Head of caudate nucleus (tissue), 42 donors: ENCODE measurements around the gene RMI2.

ENCODE experiments used
- DNase-seq, 42 donors: peaks; one replicate each; pipeline versions ENCODE4 v3.0.0 to v3.0.0-alpha.2; 2020 to 2021; ENCODE audit warnings: mixed read lengths in 7 of 42
- intact Hi-C: fragments of 100-400 bp; cut with DNase I; formaldehyde crosslinking; loops from one replicate; pipeline ENCODE4 v1.15.0; 2022

RMI2 gene

DNA sequence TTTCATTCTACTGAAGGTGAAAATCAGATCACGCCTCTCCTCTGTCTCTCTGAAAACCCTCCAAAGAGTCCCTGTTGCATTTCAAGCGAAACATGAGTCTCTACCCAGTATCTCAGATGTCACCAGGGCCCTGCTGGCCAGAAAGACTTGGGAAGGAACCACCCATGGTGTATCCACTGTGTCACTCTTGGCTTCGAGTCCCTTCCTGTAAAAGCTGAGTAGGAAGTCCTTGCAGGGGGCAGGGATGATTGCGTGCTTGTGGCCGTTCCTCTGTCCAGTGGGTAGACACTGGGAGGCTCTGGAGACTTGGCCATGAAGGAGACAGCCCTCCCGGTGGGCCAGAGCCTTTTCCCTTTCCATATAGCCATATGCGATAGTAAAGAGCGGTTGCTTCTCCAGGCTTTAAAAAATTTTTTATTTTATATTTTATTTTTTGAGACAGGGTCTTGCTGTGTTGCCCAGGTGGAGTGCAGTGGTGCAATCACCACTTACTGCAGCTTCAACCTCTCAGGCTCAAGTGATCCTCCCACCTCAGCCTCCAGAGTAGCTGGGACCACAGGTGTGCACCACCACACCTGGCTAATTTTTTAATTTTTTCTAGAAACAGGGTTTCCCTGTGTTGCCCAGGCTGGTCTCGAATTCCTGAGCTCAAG is 19.0 kb upstream of the RMI2 start:
- no peak for DNase-seq
- intact Hi-C loops, result no loop called here

DNA sequence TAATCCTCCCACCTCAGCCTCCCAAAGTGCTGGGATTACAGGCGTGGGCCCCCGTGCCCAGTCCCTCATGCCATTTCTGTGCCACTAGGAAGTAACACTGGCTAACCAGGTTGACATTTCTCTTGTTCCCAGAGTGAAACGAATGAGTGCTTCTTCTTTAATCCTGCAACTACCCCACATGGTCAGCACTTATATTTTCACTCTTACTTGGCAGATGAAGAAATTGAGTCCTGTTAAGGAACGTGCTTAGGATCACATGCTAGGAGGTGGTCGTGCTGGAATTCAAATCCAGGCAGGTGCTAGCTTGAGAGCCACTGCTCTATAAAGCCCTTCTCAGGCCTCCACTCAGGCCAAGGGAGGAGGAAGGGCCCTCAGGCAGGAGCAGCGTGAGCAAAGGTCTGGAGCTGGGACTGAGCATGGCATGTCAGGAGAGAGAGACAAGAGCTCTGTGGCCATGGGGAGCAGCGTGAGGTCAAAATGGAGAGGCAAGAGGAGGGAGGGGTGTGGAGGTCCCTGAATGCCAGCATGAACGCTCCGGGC is 18.5 kb upstream of the RMI2 start:
- no peak for DNase-seq
- intact Hi-C loops, result no loop called here

DNA sequence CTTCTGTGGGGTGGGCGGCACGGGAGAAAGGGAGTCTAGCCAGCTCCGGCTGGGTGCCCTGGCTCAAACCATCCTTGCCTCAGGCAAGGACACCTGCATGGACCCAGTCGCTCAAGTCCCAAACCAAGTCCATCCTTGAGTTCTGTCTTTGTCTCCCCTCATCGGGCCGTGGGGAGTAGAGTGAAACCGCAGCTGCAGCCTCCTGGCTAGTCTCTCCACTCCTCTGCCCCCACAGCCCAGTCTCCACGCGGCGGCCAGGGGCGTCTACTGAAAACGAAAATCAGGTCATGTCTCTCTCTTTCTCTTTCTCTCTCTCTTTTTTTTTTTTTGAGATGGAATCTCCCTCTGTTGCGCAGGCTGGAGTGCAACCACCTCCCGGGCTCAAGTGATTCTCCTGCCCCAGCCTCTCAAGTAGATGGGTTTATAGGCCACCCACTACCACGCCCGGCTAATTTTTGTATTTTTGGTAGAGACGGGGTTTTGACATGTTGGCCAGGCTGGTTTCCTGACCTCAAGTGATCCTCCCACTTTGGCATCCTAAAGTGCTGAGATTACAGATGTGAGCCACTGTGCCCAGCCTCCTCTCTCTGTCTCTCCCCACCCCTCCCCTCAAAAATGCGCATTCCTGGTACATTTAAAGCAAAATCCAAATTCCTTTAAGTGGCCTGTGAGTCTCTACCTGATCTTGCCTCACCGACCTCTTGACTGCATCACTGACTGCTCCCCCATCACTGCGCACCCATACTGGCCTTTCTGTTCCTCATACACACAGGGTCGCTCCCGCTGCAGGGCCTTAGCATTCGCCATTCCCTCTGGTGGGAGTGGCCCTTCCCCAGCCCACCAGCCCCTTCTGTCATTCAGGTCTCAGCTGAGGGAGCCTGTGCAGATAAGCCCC is 17.7 kb upstream of the RMI2 start:
- intact Hi-C loops, result no loop called here
- DNase-seq, result no peak

DNA sequence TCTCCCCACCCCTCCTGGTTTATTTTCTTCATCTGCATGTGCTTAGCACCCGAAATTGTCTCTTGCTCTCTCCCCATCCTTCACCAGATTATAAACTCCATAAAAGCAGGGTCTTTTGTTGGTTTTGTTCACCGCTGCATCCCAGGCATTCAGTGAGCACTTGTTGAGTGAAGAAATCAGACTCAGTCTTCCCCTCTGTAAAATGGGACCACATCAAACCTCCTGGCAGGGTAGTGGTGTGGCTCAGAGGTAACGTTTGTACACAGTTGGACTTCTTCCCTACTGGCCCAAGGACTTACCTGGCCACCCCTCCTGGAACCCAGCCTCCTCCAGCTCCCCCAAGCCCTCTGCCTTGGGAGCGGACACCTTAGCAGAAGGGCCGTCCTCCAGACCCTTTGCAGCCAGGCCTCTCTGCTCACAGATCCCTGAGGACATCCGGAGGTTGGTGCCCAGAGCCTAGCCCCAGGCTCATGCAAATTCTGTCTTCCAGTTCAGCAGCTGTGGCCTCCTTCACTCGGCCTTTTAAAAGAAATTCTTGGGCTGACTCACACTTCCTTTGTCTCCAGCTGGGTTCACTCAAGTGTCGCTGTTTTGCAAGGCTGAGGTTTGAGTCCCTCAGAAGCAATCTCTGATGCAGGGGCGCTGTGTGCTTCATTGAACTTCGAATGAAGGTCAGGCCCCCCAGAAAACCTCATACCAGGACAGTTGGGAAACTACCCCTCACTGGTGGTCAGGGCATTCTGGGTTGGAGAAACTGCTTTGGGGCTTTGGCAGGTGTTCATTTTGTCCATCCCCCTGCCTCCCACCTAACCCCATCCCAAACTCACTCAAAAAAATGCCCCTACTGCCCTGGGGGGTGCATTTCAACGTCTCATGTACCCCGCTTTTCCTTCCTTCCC is 16.8 kb upstream of the RMI2 start:
- DNase-seq, result peak in 10 of 42 donors; percentile 12 to 69 (median 24)
- intact Hi-C loops, result no loop called here

DNA sequence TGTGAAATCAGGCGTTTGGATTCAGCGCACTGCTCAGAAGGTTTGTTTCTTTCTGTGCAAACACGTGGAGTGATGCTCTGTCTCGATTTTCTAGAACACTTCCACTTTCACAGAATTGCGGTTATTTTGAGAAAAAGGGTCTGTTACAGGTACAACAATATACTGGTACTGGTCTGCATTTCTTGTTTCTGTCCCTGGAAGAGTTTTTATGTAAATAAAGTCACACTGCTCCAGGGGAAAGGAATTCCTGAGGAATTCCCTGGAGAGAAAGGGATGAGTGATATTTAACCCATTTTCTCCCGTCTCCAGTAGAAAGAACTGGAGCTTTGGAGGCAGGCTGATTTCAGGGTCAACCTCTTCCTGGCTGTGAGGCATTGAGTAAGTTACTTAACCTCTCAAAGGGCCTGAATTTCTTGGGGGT is 16.2 kb upstream of the RMI2 start:
- no peak for DNase-seq

DNA sequence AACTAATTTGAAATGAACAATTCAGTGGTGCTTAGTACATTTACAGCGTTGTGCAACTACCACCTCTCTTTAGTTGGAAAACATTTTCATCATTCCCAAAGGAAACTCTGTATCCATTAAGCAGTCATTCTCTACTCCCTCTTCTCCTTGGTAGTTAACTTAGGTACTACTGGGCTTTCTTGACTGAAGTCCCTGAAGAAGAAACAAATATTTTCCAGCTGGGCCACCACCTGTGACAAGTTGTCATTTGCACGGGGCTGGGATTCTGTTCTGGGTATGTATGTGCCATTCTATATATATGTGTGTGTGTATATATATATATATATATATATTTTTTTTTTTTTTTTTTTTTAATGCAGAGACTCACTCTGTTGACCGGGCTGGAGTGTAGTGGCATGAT is 15.4 kb upstream of the RMI2 start:
- intact Hi-C loops, result no loop called here
- DNase-seq, result no peak

More for the DNA sequence above, 16.2 kb upstream of the RMI2 start:
- intact Hi-C loops, result no loop called here

DNA sequence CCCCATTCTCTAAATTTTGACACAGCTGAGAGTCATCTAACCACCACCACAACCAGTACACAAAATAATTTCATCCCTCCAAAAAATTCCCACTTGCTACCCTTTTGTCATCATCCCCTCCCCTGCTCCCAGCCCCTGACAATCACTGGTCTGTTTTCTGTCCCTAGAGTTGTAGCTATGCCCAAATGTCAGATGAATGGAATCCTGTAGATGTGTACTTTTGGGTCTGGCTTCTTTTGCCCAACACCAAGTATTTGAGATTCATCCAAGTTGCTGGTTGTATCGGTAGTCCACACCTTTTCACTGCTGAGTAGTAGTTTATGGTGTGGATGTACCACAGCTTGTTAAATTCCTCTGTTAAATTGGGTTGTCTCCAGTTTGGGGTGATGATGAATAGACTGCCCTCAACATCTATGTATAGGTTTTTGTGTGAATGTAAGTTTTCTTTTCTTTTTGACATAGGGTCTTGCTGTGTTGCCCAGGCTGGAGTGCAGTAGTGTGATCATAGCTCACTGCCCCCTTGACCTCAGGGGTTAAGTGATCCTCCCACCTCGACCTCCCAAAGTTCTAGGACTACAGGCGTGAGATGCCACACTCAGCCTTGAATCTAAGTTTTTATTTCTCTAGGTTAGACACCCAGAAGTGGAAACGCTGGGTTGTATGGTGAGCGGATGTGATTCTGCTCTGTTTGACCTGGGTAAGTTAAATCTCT is 14.6 kb upstream of the RMI2 start:
- intact Hi-C loops, result no loop called here
- no peak for DNase-seq

DNA sequence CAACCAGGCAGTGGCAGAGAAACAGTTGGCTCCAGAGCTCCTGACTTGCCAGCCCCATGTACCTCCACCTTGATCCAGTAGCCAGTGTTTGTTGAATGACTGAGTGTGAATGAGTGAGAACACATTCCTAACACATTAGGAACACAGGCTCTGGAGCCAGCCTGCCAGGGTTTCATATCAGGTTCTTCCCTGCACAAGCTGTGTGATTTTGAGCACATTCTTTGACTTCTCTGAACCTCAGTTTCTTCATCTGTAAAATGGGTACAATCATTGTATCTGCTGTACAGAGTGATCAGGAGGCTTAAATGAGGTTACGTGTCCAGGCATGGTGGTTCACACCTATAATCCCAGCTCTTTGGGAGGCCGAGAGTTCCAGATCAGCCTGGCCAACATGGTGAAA is 13.3 kb upstream of the RMI2 start:
- intact Hi-C loops, result no loop called here
- DNase-seq, result no peak

DNA sequence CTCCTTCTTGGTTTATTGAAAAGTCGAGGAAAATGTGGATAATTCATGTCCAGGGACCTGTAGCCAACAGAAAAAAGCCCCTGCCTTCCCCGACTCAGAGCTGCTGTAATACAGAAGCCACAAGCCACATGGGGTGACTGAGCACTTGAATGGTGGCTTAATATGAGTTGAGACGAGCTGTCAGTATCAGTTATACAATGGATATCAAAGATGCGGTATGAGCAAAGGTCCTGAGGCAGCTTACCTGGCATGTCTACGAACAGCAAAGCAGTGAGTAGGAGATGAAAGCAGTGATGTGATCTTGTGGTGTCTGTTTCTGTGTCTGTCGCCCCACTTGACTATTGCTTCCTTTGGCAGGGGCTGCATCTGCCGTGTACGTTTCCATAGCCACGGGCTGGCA is 12.2 kb upstream of the RMI2 start:
- intact Hi-C loops, result no loop called here
- no peak for DNase-seq

DNA sequence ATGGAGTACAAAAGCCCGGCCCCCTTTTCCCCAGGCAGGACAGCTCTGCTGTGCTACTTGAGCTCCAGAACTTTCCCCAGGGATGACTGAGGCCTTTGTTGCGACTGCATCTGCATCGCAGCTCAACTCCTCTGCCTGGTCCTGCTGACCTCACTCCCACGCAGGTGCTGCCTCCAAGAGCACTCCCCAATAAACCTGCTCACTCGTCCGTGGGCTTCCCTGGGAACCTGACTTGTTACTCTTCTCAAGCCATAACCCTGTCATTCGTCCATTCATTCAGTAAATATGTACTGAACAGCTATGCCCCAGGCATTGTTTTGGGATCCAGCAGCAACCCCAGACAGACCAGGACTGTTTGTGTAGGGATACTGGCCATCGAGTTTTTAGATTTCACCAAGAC is 11.6 kb upstream of the RMI2 start:
- no peak for DNase-seq
- intact Hi-C loops, result no loop called here

DNA sequence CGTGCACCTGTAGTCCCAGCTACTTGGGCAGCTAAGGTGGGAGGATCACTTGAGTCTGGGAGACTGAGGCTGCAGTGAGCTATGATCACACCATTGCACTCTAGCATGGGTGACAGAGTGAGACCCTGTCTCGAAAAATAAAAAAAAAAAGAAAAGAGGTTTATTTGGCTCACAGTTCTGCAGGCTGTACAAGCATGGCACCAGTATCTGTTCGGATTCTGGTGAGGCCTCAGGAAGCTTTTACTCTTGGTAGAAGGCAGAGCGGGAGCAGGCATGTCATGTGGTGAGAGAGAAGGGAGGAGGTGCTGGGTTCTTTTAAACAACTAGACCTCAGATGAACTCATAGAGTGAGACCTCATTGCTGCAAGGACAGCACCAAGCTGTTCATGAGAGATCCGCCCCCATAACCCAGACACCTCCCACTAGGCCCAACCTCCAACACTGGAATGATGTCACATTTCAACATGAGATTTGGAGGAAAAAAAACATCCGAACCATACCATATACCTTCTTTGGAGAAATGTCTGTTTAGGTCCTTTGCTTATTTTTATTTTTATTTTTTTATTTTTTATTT is 10.3 kb upstream of the RMI2 start:
- DNase-seq, result no peak
- intact Hi-C loops, result no loop called here

DNA sequence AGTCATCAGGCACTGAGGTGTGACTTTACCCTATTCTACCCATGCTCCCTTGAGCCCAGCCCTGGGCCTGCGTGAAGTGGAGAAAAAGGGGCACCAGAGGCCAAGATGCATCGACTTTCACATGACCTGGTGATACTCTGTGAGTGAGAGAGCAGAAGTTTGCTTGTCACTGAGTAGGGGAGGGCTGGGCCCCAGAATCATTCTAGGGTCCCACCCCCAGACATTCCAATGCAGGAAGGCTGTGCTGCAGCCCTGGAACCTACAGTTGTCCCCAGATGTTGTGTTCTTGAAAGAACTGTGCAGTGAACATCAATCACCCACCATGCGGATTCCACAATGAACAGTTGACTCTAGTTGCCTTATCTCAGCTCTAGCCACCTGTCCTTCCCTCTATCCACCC is 6.2 kb upstream of the RMI2 start:
- DNase-seq, result no peak
- intact Hi-C loops, result no loop called here

DNA sequence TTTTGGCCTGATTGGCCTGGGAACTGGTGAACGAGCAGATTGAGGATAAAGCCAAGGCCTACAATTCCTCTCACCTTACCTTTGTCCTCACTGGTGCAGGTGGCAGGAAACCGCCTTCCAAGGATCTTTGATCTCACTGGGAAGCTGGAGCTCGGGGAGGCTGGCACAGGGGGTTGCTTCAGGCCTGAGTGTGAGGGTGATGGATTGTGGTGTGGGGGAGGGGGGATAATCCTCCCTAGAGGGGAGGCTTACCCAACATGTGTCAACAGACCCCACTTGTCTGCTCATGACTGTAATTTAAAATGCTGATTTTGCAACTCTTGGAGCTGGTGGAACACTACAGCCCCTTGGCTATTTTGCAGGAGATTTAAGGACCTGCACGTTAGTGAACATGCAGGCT is 4.5 kb upstream of the RMI2 start:
- DNase-seq, result no peak
- intact Hi-C loops, result no loop called here

DNA sequence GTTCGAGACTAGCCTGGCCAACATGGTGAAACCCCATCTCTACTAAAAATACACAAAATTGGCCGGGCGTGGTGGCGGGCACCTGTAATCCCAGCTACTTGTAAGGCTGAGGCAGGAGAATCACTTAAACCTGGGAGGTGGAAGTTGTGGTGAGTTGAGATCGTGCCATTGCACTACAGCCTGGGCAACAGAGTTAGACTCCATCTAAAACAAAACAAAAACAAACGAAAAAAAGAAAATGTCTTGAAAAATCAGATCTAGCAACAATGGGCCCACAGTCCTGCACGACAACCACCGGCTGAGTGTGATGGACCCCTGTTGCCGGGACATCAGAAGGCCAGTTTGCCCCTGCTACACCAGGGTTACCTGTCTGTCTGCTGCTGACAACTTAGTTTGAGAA is 3.9 kb upstream of the RMI2 start:
- intact Hi-C loops, result no loop called here

DNA sequence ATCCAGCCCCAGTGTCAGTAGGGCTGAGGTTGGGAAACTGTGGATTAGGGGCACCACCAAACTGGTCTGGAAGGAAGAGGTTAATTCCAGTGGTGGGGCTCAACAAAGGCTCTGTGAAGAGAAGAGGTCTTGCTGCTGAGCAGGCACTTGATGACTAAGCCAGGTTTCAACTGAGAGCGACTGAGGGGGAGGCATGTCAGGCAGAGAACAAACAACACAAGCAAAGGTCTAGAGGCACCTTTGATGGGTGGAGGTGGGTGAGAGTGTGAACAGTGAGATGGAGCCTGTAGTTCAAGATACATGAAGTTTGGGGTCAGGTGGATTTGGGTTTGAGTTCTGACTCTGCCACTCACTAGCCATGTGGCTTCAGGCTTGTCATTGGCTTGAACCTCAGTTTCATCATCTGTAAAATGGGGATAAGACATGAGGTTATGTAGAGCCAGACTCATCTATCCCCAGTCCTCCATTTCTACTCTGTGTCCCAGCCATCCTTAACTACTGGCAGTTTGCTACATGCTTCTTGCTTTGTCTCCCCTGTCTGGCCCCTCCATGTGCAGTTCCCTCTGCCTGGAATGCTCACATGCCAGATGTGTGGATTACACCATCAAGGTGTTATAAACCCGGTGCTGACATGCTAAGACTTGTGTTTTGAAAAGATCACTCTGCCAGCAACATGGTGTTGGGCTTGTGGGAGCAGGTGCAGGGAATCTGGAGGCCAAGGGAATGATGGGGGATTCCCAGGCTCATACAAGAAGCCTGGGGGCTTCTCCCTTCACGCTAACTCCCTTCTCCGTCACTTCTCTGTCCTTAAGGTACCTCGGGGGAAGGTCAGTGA is 3.0 kb upstream of the RMI2 start:
- no peak for DNase-seq
- intact Hi-C loops, result no loop called here

More for the DNA sequence above, 3.9 kb upstream of the RMI2 start:
- no peak for DNase-seq

DNA sequence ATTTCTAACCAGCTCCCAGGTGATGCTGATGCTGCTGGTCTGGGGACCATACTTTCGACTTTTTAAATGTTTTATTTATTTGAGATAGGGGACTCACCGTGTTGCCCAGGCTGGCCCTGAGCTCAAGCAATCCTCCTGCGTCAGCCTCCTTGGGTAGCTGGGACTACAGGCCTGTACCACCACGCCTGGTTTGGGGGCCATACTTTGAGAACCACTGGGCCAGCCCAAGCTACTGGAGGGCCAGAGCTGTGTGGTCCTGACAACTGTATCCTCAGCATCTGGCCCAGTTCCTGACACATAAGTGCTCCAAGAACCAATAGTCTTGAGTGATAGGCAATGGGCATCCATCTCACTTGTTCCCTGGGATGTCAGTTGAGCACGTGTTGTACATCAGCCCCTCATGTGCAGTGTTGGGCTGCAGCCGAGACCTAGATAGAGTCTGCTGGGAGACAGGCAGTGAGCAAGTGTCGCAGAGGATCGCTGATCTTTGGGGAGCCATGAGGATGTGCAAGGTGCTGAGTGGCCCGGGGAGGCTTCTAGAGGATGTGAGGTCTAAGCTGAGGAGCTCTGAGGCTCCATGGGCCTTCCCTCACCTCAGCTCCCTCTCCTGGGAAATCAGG is 1.6 kb downstream of the RMI2 start:
- DNase-seq, result no peak
- intact Hi-C loops, result no loop called here

DNA sequence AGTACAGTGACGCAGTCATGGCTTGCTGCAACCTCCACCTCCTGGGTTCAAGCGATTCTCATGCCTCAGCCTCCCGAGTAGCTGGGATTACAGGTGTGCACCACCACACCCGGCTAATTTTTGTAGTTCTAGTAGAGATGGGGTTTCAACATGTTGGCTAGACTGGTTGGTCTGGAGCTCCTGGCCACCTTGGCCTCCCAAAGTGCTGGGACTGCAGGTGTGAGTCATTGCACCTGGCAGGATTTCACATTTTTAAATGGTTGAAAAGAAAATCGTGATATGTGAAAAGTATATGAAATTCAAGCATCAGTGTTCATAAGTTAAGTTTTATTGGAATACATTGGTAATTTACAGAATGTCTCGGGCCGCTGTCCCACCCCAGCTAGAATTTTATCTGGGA is 2.6 kb downstream of the RMI2 start:
- DNase-seq, result no peak
- intact Hi-C loops, result no loop called here
